Colonic mucosa (tissue), 4 donors: ENCODE data around the gene NTSR1. TPM values are rescaled to one million over a fixed set of nuclear protein-coding genes. Genes with fewer than 3 reads are reported as not detected.

Experiments used
- DNase-seq: peaks from one replicate; pipeline ENCODE4 v3.0.0-alpha.2; 2020
- H3K27ac ChIP-seq: fragments of 200-600 bp; one replicate; pipeline ENCODE4 v1.8.0; 2021
- H3K27me3 ChIP-seq: fragments of 200-600 bp; one replicate; pipeline ENCODE4 v1.8.0; 2021
- H3K36me3 ChIP-seq: fragments of 200-600 bp; one replicate; pipeline ENCODE4 v1.8.0; 2021
- H3K4me1 ChIP-seq: fragments of 200-600 bp; one replicate; pipeline ENCODE4 v1.8.0; 2021; ENCODE audit warnings: mild to moderate bottlenecking
- H3K4me3 ChIP-seq: fragments of 200-600 bp; one replicate; pipeline ENCODE4 v1.8.0; 2021
- H3K9ac ChIP-seq, 2 donors: one replicate each; pipeline ENCODE4 v1.7.0; 2013; ENCODE audit warnings: control low read depth in 2 of 2, low read depth in 2 of 2, low read length in 2 of 2
- H3K9me3 ChIP-seq: fragments of 200-600 bp; one replicate; pipeline ENCODE4 v1.8.0; 2021
- CTCF ChIP-seq: fragments of 200-600 bp; IDR thresholded peaks from one replicate; pipeline ENCODE4 v1.8.0; 2022; ENCODE audit warnings: antibody characterized with exemption, mild to moderate bottlenecking
- intact Hi-C: fragments of 100-400 bp; cut with DNase I; formaldehyde crosslinking; loops from one replicate; pipeline ENCODE4 v1.14.1; 2022
- total RNA-seq, 2 donors: library from RNA; stranded (reverse); fragmentation: NEBNext Ultra II Directional in 1 of 2; extraction: Animal tissue kit (Norgen Biotek cat#: 25700) in 1 of 2; gene quantifications; one replicate each; pipeline ENCODE4 v1.2.1, GENCODE V29; 2021
- donor health status: healthy.
- donor health status: DM: no; HTN: no; CAD: no.
- donor health status: DM: no; HTN: no; CAD: no.

The NTSR1 gene
- total RNA-seq, 2 donors from 2014 or later = 0.05 to 2.9 TPM

GRCh38 chr20:62732031-62732760, 23.6 kb downstream of the NTSR1 start:
- Histone ChIP-seq H3K9ac (no peak overlapping the region), H3K4me1 (no peaks in the 10 kb centered on the region)

GRCh38 chr20:62732842-62733525, 24.3 kb downstream of the NTSR1 start:
- no peak overlapping the region for H3K9ac ChIP-seq
- H3K27me3 ChIP-seq = no peaks in the 10 kb centered on the region
- intact Hi-C loops = no loop called here
- no peaks in the 10 kb centered on the region for H3K4me1 ChIP-seq
- H3K4me3 ChIP-seq = no peak overlapping the region
- H3K36me3 ChIP-seq = no peaks in the 10 kb centered on the region
- no peak overlapping the region for H3K27ac ChIP-seq
- DNase-seq = no peak
- TF ChIP-seq CTCF = no peak
- H3K9me3 ChIP-seq = no peaks in the 10 kb centered on the region

More at GRCh38 chr20:62732031-62732760, 23.6 kb downstream of the NTSR1 start:
- no peak for TF ChIP-seq CTCF
- no peaks in the 10 kb centered on the region for H3K27me3 ChIP-seq
- no peak overlapping the region for H3K27ac ChIP-seq
- no peaks in the 10 kb centered on the region for H3K36me3 ChIP-seq
- no peak for DNase-seq
- H3K9me3 ChIP-seq = no peaks in the 10 kb centered on the region
- intact Hi-C loops = no loop called here
- H3K4me3 ChIP-seq = no peak overlapping the region

GRCh38 chr20:62733526-62733842, 24.8 kb downstream of the NTSR1 start:
- Histone ChIP-seq H3K4me1 (no peaks in the 10 kb centered on the region), H3K4me3 (no peak overlapping the region), H3K9ac (no peak overlapping the region), H3K27me3 (no peaks in the 10 kb centered on the region), H3K27ac (no peak overlapping the region), H3K9me3 (no peaks in the 10 kb centered on the region), H3K36me3 (no peaks in the 10 kb centered on the region)
- DNase-seq = no peak
- TF ChIP-seq CTCF = no peak
- intact Hi-C loops = no loop called here

- Histone ChIP-seq H3K9ac (no peak overlapping the region), H3K27ac (no peak overlapping the region), H3K4me1 (no peaks in the 10 kb centered on the region), H3K36me3 (no peaks in the 10 kb centered on the region), H3K9me3 (no peaks in the 10 kb centered on the region), H3K27me3 (no peaks in the 10 kb centered on the region), H3K4me3 (no peak overlapping the region)
- no peak for TF ChIP-seq CTCF
- DNase-seq = no peak
- intact Hi-C loops = no loop called here
These were observed 25.3 kb downstream of the NTSR1 start for GRCh38 chr20:62733891-62734290.

- Histone ChIP-seq H3K27ac (no peak overlapping the region), H3K4me1 (no peaks in the 10 kb centered on the region), H3K27me3 (no peaks in the 10 kb centered on the region), H3K9ac (no peak overlapping the region), H3K4me3 (no peak overlapping the region), H3K36me3 (no peaks in the 10 kb centered on the region), H3K9me3 (no peaks in the 10 kb centered on the region)
- no peak for DNase-seq
- TF ChIP-seq CTCF = no peak
- intact Hi-C loops = no loop called here
These were observed 25.7 kb downstream of the NTSR1 start for GRCh38 chr20:62734326-62734725.
